Spinal cord (tissue), 10 donors: ENCODE measurements around the gene CFAP221. TPM values are rescaled to one million over a fixed set of nuclear protein-coding genes. Genes with fewer than 3 reads are reported as not detected.
A peak's percentile ranks its signal among the peaks of the same experiment; 100 is the strongest.

Experiments used
- DNase-seq, 6 donors: peaks; one replicate each; pipeline versions ENCODE4 v3.0.0 to v3.0.0-alpha.2; 2013 to 2015; ENCODE audit warnings: low spot score in 6 of 6, low read depth in 4 of 6
- H3K27ac ChIP-seq: one replicate; pipeline ENCODE4 v1.5.1; 2013; ENCODE audit warnings: low read depth, low read length, control low read depth
- H3K27me3 ChIP-seq: one replicate; pipeline ENCODE4 v1.6.1; 2013; ENCODE audit warnings: low read length; ENCODE audit not compliant: control insufficient read depth, insufficient read depth
- H3K36me3 ChIP-seq: one replicate; pipeline ENCODE4 v1.6.1; 2013; ENCODE audit warnings: low read length; ENCODE audit not compliant: control insufficient read depth, insufficient read depth
- H3K4me1 ChIP-seq: one replicate; pipeline ENCODE4 v1.6.1; 2013; ENCODE audit warnings: low read length; ENCODE audit not compliant: control insufficient read depth, insufficient read depth
- H3K4me3 ChIP-seq: one replicate; pipeline ENCODE4 v1.5.1; 2013; ENCODE audit warnings: low read depth, low read length, control low read depth
- H3K9me3 ChIP-seq: one replicate; pipeline ENCODE4 v1.6.1; 2013; ENCODE audit warnings: low read length; ENCODE audit not compliant: control insufficient read depth, insufficient read depth
- WGBS: methylation state at CpG from one replicate; pipeline ENCODE4 v1.1.5; 2013; ENCODE audit warnings: missing lambda C conversion rate; ENCODE audit not compliant: insufficient coverage; 5-methylcytosine and 5-hydroxymethylcytosine counted together
- polyA plus RNA-seq, 2 donors: library from polyadenylated mRNA; unstranded; fragments of 120-200 nt; gene quantifications; one replicate each; pipeline ENCODE4 v1.2.1, GENCODE V29; 2013; ENCODE audit not compliant: insufficient read length in 2 of 2
- total RNA-seq, 2 donors: library from RNA; depleted of rRNA in 1 of 2; stranded (reverse); fragments of 120-200 nt in 1 of 2; fragments of >200 nt in 1 of 2; gene quantifications; one replicate each; pipeline versions ENCODE4 v1.2.3 to v1.2.4, GENCODE V29; 2013 to 2014
- donor health status: healthy.

Gene CFAP221
- total and polyA plus RNA-seq, 4 donors = 12.8 to 20.3 (median 15.7) TPM

GRCh38 chr2:119680457-119681202 is 136.4 kb downstream of the CFAP221 start:
- Histone ChIP-seq H3K9me3 (no peaks in the 10 kb centered on the region), H3K4me1 (peaks cover 48% of the 10 kb centered on the region), H3K27ac (no peak overlapping the region), H3K4me3 (no peak overlapping the region), H3K27me3 (no peaks in the 10 kb centered on the region), H3K36me3 (peaks cover 27% of the 10 kb centered on the region)
- no peak for DNase-seq
- WGBS = 97% methylated on average over 11 of the region's 13 CpGs

- DNase-seq = no peak
- Histone ChIP-seq H3K4me1 (peaks cover 48% of the 10 kb centered on the region), H3K9me3 (no peaks in the 10 kb centered on the region), H3K27me3 (no peaks in the 10 kb centered on the region), H3K36me3 (peaks cover 27% of the 10 kb centered on the region), H3K4me3 (no peak overlapping the region), H3K27ac (no peak overlapping the region)
- WGBS = 97% methylated on average over 14 of the region's 25 CpGs
Observed at GRCh38 chr2:119681203-119681867, 137.1 kb downstream of the CFAP221 start.

- Histone ChIP-seq H3K4me3 (no peak overlapping the region), H3K27ac (no peak overlapping the region), H3K4me1 (peaks cover 48% of the 10 kb centered on the region), H3K36me3 (peaks cover 30% of the 10 kb centered on the region), H3K9me3 (no peaks in the 10 kb centered on the region), H3K27me3 (no peaks in the 10 kb centered on the region)
- DNase-seq = no peak
- WGBS = 50% methylated on average over 2 of the region's 4 CpGs
Observed at GRCh38 chr2:119681868-119682220, 137.6 kb downstream of the CFAP221 start.

DNA sequence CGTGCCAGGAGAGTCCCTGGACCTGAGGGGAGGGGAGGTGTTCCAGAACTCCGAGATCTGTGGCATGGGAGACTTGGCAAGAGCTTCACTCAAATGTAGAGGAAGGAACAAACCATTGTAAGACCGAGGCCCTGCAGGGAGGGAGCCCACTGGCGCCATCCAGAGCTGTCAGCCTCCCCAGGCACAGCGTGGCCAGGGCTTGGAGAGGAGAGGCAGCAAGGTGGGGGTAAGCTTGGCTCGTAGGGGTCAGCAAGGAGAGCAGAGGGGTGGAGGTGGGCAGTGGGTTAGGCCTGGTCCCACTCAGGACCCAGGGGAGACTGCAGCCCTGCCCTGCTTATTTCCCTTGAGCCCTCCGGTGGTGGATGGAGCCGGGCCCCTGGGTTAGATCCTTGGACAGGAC is 138.3 kb downstream of the CFAP221 start:
- H3K9me3 ChIP-seq = no peaks in the 10 kb centered on the region
- WGBS = 86% methylated on average over 8 of the region's 8 CpGs
- no peak overlapping the region for H3K27ac ChIP-seq
- no peak overlapping the region for H3K4me3 ChIP-seq
- H3K27me3 ChIP-seq = no peaks in the 10 kb centered on the region
- peaks cover 48% of the 10 kb centered on the region for H3K4me1 ChIP-seq
- no peak for DNase-seq
- H3K36me3 ChIP-seq = peaks cover 30% of the 10 kb centered on the region

DNA sequence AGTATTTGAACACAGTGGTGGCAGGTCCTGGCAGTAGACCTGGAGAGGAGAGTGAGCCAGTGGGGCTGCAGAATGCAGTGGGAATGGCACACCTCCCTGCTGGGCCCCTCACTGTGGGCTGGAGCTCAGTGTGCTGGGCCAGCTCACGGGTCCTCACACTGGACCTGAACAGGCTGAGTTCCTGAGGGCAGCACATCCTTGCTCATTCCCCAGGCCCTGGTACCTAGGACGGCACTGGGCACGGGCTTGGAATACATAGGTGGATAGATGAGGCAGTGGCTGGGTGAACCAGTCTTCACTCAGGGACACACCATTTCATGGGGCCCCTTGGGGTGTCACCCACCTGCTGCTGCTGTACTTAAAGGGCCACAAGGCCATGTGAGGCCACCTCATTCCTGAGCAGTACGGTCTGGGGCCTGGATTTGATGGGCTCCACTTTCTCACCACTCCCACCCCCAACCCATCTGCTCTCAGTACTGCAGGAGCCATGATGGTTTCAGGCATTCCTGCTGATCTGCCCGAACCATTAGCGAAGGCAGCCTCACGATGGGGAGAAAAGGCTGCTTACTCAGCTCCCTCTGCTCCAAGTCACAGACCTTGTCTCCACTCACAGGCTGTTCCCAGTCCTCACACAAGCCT is 138.9 kb downstream of the CFAP221 start:
- peak in 1 of 6 donors; percentile 38 for DNase-seq
- Histone ChIP-seq H3K27me3 (no peaks in the 10 kb centered on the region), H3K4me1 (peaks cover 48% of the 10 kb centered on the region), H3K27ac (no peak overlapping the region), H3K9me3 (no peaks in the 10 kb centered on the region), H3K36me3 (peaks cover 30% of the 10 kb centered on the region), H3K4me3 (no peak overlapping the region)
- 79% methylated on average over 7 of the region's 7 CpGs for WGBS

DNA sequence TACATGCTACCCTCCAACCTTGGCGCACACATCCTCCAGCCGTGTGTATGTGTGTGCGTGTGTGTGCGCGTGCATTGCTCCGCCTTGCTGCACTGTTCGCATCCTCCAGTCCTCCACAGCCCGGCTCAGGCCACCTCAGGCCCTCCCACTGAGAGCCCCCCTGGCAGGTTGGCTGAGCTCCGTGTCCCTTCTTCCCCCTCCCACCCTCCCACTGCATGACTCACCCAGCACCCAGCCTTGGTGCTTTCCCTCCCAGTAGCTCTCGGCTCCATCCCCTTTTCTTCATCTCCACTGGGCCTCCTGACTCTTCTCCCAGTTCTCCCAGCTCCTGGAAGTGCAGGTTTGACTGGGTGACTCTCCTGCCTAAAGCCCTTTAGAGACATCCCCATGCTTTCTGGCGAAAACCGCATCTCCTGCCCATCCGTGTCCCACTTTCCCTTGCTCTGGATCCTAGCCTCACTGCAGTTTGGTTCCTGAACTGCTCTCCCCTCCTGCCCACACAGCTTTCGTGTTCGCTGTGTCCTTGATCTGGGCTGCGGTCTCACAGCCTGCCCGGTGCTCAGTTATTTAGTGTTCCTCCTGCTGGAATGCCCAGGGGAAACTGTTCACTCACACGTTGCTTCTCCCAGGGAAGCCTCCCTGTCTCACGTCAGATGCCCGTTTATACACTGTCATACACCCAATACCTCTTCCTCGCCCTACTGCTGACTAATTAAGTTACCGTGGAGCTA is 139.6 kb downstream of the CFAP221 start:
- Histone ChIP-seq H3K36me3 (peaks cover 34% of the 10 kb centered on the region), H3K27ac (peak overlapping the region; percentile 25), H3K4me1 (peaks cover 44% of the 10 kb centered on the region), H3K4me3 (no peak overlapping the region), H3K9me3 (no peaks in the 10 kb centered on the region), H3K27me3 (no peaks in the 10 kb centered on the region)
- 55% methylated on average over 22 of the region's 22 CpGs for WGBS
- peak in 1 of 6 donors; percentile 86 for DNase-seq

DNA sequence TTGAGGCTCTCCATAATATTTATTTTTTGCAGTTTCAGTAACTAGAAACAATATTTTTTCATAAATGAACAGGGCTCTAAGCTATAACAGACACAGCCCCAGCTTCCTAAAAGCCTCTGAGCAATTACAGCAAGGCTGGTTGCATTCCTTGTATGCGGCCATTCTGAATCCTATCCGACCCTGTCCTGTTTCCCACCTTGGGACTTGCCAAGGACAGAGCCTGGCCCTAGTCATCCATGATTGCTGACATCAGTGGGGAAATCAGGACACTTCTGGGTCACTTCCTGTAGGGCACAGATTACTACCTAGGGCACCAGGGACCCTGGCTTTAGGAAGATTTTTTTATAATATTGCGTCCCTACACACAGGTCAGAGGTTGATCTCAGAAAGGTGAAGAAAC is 140.3 kb downstream of the CFAP221 start:
- DNase-seq = no peak
- Histone ChIP-seq H3K27me3 (no peaks in the 10 kb centered on the region), H3K4me1 (peaks cover 44% of the 10 kb centered on the region), H3K36me3 (peaks cover 38% of the 10 kb centered on the region), H3K27ac (peak overlapping the region; percentile 25), H3K9me3 (no peaks in the 10 kb centered on the region), H3K4me3 (no peak overlapping the region)
- WGBS = 64% methylated on average over 2 of the region's 3 CpGs

GRCh38 chr2:119688616-119689015 is 144.4 kb downstream of the CFAP221 start:
- Histone ChIP-seq H3K27ac (no peak overlapping the region), H3K36me3 (peaks cover 20% of the 10 kb centered on the region), H3K4me3 (no peak overlapping the region), H3K9me3 (no peaks in the 10 kb centered on the region), H3K27me3 (no peaks in the 10 kb centered on the region), H3K4me1 (peaks cover 16% of the 10 kb centered on the region)
- 96% methylated on average over 9 of the region's 12 CpGs for WGBS
- peak in 1 of 6 donors; percentile 68 for DNase-seq

GRCh38 chr2:119689218-119689617 is 145.0 kb downstream of the CFAP221 start:
- WGBS = 92% methylated on average over 2 of the region's 4 CpGs
- Histone ChIP-seq H3K36me3 (peaks cover 20% of the 10 kb centered on the region), H3K4me1 (peaks cover 12% of the 10 kb centered on the region)

More at GRCh38 chr2:119689218-119689617, 145.0 kb downstream of the CFAP221 start:
- no peak overlapping the region for H3K4me3 ChIP-seq
- no peak for DNase-seq
- no peaks in the 10 kb centered on the region for H3K27me3 ChIP-seq
- H3K9me3 ChIP-seq = no peaks in the 10 kb centered on the region
- no peak overlapping the region for H3K27ac ChIP-seq
